GM19328 (cell line): Measurements from ENCODE around the gene LHX5.

Source experiments
- ATAC-seq: cut with Tn5 transposase; IDR thresholded peaks from one replicate; pipeline ENCODE4 v1.9.1; 2021; ENCODE audit warnings: mild to moderate bottlenecking, moderate library complexity; ENCODE audit not compliant: unreplicated experiment

The LHX5 gene

DNA sequence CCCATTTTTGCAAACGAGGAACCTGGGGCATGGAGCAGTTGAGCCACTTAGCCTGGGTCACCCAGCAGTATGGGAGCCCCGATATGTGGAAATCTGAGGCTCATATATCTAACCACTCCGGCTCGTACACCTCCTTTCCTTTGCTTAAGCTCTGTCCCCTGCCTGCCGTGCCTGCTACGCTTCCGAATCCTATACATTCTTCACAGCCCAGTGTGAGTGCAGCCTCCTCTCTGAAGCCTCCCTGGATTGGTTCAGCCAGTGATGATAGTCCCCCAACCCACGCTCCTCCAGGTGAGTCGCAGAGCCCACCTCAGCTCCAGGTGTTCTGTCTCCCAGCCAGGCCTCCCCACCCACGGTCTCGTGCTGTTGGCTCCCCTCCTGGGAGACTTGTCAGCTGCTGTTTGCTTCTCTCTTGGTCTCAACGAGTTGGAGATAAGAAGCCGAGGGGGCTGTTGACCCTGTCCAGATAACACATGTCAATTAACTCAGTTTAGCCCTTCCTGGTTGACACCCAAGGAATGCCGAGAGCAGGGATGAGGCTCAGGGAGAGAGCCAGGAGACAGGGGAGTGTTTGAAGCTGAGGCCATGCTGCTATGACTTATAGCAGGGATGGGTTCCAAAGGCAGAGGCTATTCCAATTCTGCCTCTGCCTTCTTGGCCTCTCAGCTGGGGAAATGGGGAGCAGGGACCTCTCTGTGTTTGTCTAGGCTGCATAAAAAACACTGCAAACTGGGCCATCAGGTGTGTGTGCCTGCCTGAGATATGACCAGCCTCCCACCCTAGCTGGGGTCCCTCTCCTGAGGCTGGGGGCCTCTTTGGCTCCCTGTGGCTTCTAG lies 30.5 kb downstream of the LHX5 start:
- ATAC-seq: no peak

DNA sequence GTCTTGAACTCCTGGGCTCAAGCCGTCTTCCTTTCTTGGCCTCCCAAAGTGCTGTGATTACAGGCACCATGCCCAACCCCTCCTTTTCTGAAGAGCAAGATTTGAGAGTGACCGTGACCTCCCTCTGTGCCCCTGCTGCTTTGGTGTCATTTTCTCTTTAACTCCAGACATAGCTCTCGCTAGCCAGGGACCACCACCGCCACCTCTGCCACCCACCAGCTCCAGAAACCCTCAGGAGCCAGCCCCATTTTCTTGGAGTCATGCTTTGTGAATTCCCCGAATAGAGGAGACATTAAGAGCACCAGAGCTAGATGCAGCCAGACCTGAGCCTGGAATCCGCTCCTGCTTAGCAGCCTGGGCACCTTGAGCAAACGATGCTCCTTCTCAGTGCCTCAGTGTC lies 31.3 kb downstream of the LHX5 start:
- ATAC-seq: no peak

DNA sequence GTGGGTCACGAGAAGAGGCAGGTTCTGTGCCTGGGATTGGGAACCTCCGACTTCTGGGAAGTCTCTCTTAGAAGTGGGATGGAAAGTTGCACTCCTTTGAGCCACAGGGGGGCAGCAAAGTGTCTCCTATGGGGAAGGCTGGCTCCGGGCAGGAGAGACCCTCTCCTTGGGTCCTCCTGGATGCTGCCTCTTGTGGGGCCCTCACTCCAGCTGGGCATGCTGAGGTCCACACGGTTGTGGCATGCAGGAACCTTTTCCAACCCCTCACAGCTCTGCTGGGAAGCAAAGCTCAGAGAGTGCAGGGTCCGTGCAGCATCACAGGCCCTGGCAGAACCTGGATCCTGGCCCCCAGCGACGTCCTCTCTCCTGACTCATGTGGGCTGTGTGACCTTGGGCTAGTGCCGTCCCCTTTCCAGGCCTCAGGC lies 32.1 kb downstream of the LHX5 start:
- ATAC-seq: no peak

DNA sequence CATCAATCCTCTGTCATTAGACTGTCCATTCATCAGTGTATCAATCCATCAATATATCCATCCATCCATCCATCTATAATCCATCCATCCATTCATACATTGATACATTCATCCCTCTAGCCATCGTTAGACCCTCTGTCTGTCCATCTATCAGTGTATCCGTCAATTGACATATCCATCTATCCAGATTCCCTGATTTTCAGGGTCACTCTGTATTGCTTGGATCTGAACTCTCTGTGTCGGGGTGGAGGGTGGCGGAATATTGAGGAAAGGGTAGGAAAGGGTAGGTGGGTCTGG lies 32.4 kb downstream of the LHX5 start:
- no peak for ATAC-seq

DNA sequence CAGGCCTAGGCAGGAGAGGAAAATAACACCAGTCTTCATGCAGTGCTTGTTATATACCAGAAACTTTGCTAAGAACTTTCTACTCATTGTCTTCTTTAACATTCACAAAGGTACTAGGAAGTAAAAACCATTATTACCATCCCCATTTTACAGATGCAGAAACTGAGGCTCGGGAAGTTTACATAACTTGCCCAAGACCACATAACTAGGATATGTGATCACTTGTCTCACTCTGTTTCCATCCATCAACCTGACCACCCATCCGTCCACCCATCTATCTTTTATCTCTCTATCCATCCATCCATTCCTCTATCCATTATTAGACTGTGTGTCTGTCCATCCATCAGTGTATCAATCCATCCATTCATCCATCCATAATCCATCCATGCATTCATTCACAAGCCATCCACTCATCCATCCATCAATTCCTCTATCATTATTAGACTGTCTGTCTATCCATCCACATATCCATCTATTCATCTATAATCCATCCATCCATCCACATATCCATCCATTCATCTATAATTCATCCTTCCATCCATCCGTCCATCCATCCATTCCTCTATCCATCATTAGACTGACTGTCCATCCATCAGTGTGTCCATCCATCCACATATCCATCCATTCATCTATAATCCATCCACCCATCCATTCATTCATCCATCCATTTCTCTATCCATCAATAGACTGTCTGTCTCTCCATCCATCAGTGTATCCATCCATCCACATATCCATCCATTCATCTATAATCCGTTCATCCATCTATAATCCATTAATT lies 33.0 kb downstream of the LHX5 start:
- ATAC-seq: no peak

DNA sequence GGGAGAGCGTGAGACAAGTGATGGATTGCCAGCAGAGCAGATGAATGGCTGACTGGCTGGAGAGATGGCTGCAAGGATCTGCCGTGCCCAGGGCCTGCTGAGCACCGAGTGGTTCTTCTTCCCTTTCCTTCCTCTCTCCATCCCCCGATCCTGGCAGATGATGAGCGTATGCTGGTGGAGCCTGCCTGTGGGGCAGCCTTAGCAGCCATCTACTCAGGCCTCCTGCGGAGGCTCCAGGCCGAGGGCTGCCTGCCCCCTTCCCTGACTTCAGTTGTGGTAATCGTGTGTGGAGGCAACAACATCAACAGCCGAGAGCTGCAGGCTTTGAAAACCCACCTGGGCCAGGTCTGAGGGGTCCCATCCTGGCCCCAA lies 34.0 kb downstream of the LHX5 start:
- no peak for ATAC-seq

DNA sequence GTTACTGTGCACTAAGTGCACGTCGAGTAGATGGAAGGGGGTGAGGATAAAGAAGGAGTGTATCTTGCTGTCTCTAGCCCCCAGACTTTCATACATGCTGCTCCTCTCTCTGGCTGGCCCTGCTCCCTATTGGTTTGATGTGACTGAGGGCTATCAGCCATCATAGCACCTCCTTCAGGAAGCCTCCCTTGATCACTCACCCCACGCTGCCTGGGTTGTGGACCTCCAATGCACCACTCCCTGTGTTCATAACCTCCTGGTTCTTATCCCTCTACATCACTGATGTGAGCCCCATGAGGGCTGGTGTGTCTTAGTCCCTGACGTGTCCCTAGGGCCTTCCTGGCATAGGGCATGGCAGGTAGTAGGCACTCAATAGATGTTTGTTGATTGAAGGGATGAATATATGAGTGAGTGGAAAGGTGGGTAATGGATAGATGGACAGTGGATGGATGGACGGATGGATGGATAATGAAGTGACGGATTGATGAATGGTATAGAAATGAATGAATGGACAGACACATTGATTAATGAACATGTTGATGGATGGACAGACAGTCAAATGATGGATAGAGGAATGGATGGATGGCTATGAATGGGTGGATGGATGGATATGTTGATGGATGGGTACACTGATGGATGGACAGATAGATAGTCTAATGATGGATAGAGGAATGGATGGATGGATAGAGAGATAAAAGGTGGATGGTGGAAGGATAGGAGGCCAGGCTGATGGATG lies 34.5 kb downstream of the LHX5 start:
- no peak for ATAC-seq

DNA sequence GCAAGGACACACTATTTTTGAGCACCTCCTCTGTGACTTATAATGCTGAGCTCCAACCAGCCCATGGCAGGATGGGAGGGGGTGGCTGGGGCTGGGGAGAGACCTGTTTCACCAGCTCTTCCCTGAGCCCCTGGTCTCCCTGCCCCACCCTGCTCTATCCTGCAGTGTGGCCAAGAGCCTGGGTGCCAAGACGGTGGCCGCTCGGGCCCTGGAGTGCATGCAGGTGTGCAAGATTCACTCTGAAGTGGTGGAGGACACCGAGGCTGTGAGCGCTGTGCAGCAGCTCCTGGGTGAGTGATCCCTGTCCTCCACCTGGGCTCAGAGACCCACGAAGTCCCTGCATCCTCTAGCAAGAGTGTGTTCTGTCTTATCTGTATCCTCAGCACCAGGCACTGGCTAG lies 35.1 kb downstream of the LHX5 start:
- no peak for ATAC-seq

DNA sequence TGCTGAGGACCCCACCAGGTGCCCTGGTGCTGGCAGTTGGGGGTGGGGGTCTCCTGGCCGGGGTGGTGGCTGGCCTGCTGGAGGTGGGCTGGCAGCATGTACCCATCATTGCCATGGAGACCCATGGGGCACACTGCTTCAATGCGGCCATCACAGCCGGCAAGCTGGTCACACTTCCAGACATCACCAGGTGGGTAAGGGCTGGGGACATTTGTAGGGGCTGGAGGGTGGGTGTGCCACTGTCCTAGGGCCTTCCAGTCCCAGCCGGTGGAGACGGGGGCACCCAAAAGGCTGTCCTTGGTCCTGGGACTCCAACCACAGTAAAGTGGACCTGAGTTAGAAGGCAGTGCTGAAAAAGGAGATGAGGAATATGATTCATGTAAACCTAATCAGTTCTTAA lies 36.3 kb downstream of the LHX5 start:
- ATAC-seq: no peak

DNA sequence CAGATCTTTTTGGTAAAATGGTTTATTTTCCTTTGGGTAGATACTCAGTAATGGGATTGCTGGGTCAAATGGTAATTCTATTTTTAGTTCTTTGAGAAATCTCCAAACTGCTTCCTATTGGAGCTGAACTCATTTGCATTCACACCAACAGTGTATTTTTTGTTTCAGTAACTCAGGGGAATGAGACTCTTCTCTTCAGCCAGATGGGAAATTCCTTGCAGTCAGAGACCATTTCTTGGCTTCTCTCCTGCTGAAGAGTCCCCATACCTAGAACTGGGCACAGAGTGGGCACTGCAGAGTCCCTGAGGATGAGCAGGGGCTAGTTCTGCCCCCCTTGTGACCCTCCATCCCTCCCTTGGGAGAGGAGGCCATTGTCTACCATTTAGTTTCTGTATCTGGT lies 38.7 kb downstream of the LHX5 start:
- ATAC-seq: no peak

DNA sequence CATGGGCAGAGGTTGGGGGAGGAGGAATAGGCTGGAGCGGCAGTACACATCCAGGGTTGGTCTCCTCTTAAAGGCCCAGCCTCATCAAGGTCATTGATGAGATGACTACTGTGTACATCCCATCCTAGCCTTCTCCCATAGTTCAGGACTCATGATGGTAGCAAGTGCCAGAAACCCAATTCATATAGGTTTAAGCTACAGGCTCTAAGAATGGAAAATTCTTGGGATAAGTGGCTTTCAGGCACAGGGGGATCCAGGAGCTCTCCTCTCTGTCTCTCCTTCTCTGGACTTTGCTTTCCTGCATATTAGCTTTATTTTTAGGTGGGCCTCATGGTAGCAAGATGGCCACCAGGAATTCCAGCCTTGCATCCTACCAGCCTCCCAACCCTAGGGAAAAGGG lies 43.2 kb downstream of the LHX5 start:
- ATAC-seq: no peak

DNA sequence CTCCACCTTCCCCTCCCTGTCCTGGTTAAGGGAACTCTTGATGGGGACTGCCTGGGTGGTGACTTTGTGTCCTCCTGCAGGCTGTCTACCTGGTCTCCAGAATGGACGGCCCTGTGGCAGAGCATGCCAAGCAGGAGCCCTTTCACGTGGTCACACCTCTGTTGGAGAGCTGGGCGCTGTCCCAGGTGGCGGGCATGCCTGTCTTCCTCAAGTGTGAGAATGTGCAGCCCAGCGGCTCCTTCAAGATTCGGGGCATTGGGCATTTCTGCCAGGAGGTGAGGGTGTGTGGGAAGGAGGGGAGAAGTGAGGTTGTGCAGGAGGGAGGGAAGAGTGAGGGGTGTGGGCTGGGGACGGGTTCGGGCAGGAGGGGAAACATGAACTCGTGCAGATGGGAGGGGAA lies 43.8 kb downstream of the LHX5 start:
- ATAC-seq: no peak

DNA sequence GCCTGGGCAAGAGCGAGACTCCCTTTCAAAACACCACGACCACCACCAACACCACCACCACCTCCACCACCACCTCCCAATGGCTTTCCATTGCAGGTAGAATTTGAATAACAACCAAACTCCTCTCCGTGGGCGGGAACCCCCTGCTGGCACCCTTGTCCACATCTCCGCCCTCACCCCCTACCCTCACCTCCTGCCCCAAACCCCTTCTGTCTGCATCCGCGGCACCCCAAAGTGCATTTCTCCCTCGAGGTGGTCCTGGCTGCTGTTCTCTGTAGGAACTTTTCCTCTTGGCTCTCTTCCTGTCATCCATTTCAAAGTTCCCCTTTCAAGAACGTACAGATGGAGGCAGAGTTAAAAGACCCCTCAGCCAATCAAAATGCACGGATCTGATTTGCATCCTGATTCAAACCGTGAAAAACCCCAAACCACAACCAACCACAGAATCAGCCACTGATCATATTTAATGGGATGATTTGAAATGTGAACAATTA lies 45.7 kb downstream of the LHX5 start:
- ATAC-seq: no peak

DNA sequence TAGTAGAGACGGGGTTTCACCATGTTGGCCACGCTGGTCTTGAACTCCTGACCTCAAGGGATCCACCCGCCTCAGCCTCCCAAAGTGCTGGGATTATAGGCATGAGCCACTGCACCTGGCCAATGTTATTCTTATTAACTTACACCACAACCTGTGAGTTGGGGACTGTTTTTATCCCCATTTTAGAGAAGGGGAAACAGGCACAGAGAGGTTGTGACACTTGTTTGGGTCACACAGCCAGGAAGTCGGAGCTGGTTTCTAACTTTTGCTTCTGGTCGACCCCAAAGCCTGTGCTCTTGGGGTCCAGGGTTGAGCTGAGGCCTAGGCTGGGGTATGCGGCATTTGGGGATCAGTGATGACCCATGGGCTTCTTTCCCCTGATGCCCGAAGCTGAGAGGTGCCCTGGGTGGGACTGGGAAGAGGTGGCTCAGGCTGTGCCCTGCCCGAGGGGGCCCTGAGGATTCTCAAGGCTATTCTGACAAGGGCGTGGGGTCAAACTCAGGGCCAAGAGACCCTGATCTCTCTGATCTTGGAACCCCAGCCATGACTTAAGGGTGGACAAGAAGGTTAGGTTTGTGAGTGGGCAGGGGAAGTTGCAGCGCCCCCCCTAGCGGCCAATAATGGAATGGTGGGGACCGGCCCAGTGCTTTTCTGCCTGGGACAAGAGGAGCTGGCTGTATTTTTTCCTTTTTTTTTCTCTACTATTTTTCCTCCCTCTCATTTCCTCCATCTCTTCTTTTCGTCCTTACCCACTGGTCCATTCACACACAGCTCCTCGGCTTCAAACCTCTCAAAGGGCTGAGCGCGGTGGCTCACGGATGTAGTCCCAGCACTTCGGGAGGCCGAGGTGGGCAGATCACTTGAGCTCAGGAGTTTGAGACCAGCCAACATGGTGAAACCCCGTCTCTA lies 46.5 kb downstream of the LHX5 start:
- no peak for ATAC-seq

DNA sequence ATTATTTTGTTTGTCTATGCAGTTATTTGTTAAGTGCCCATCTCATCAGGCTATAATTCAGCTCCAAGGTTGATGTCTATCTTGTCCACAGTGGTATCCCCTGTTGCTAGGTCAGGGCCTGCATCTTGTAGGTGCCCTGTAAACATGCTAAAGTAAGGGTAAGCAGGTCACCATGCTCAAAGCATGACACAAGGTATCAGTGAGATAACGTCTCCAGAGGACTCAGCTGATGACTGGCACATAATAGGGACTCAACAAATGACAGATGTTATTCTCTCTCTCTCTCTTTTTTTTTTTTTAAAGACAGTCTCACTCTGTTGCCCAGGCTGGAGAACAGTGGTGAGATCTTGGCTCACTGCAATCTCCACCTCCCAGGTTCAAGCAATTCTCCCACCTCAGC lies 47.2 kb downstream of the LHX5 start:
- no peak for ATAC-seq

DNA sequence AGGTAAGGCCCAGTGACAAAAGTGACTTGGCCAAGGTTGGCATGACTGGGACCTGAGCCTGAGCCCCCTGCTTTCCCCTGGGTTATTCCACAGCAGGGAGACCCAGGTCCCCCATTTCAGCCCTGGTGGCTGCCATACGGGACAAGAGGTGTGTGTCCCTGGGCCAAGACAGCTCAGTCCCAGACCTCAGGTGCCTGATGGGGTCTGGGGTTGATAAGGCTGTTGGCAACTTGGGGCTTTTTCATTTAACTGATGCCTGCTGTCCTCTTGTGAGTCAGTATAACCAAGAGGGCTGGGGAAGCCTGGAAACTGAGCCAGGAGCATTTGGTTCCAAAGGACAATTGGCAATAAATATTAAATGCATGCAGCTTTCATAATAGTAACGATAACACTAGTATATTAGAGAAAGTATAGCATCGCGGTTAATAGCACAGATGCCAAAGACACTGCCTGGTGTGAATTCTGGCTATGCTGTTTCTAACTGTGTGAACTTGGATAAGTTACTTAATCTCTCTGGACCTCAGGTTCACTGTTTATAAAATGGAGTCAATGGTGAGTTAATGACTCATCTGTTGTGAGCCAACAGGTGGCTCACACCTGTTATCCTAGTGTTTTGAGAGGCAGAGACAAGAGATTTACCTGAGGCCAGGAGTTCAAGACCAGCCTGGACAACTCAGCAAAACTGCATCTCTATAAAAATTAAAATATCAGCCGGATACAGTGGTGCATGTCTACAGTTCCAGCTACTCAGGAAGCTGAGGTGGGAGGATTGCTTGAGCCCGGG lies 48.6 kb downstream of the LHX5 start:
- ATAC-seq: no peak

DNA sequence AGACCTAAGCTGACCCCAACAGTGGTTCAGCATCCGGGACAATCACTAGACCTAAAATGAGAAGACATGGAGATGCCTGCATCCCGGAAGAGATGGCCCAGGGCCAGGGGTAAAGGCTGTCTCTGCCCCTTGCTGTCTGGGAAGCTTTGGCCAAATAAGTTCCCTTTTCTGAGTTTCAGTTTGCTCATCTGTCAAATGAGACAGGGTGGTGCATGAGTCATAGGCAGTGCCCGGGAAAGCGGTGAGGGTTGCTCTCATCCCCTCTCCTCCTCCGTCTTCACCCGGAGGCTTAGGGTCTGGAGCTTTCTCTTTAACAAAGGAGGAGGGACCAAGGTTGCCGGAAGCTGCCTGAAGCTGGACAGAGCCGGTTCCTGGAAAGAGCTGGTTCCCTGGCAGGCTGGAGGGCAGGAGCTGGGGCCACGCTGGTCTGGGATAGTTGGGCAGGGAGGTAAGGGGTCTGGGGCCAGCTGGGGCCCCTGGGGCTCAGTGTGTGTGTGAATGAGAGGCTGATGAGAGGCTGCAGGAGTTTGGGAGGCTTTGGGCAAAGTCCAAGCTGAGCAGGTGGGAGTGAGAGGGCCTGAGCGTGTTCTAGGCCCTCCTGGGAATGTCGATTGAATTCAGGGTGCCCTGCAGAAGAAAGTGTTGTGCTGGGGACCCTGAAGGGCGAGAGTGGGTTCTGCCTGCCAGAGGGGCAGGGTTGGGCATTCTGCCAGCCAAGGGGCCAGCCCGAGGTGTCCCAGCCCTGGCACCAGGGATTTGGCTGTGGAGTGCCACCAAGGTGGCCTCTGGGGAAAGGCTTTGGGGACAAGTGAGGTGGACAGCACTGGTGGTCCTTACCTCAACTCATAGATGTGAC lies 49.4 kb downstream of the LHX5 start, which contains the start of gene SDSL:
TSS of gene SDSL (plus strand) at position 351 of the 856 bp plus-strand sequence. CDS start 5,603 bp downstream, outside the sequence.
- ATAC-seq: peak; percentile 67

DNA sequence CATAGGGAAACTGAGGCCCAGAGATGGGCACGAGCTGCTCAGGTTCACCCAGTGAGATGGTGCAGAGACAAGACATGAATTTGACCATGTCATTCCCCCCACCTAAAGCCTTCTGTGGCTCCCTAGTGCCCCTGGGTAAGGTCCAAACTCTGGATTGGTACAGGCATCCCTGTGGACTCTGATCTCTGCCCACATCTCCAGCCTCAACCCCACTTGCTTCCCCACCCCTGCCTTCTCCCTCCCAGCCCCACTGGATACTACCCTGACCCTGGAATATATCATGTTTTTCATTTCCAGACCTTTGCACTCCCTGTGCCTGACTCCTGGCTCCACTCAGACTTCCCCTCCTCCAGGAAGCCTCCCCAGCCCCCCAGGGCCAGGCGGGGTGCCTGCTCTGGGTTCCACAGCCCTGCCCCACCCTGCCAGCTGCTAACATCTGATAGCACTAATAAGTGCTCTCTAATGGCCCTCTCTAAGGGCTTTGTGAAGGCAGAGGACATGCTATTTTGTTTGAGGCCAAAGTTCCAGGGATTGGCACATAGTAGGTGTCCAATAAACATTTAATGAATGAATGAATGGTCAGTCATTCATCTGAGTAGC lies 50.6 kb downstream of the LHX5 start:
- no peak for ATAC-seq
